GM23338 (cell line): Measurements from ENCODE around the gene STRBP. TPM values are rescaled to one million over a fixed set of nuclear protein-coding genes. Genes with fewer than 3 reads are reported as not detected.
"Not testable (repeated sequence)": the region's sequence is repeated elsewhere in the genome, so short reads cannot be mapped to it uniquely, and the experiment has no call there.

ENCODE experiments used
- ATAC-seq: fragments of 200-7000 bp; cut with Tn5 transposase; 3 replicates; pipeline ENCODE4 v1.9.1; 2020
- DNase-seq: peaks from one replicate; pipeline ENCODE4 v3.0.0-alpha.2; 2015; ENCODE audit warnings: low spot score
- H2AFZ ChIP-seq: fragments of 200-600 bp; sonication (generic); 2 replicates; pipeline ENCODE4 v1.8.0; 2016; ENCODE audit warnings: antibody characterized with exemption, mild to moderate bottlenecking, moderate library complexity
- H3F3A ChIP-seq: fragments of 200-600 bp; sonication (generic); replicated peaks from 2 replicates; pipeline ENCODE4 v1.8.0; 2017; ENCODE audit warnings: antibody characterized with exemption, mixed run types, low read depth
- H3K27ac ChIP-seq: fragments of 200-600 bp; sonication (generic); 2 replicates; pipeline ENCODE4 v1.6.1; 2016; ENCODE audit warnings: low read depth
- H3K27me3 ChIP-seq: fragments of 200-600 bp; sonication (generic); 2 replicates; pipeline ENCODE4 v1.8.0; 2016; ENCODE audit warnings: mild to moderate bottlenecking, mixed run types, moderate library complexity; ENCODE audit not compliant: insufficient read depth
- H3K36me3 ChIP-seq: fragments of 200-600 bp; sonication (generic); 2 replicates; pipeline ENCODE4 v1.8.0; 2016; ENCODE audit warnings: mild to moderate bottlenecking; ENCODE audit not compliant: insufficient read depth
- H3K4me1 ChIP-seq: fragments of 200-600 bp; sonication (generic); 2 replicates; pipeline ENCODE4 v1.8.0; 2016; ENCODE audit warnings: mild to moderate bottlenecking, moderate library complexity; ENCODE audit not compliant: insufficient read depth
- H3K4me2 ChIP-seq: fragments of 200-600 bp; sonication (generic); 2 replicates; pipeline ENCODE4 v1.7.1; 2017; ENCODE audit warnings: mixed run types
- H3K4me3 ChIP-seq: fragments of 200-600 bp; sonication (generic); 2 replicates; pipeline ENCODE4 v1.6.1; 2016; ENCODE audit warnings: mixed run types
- H3K79me2 ChIP-seq: fragments of 200-600 bp; sonication (generic); replicated peaks from 2 replicates; pipeline ENCODE4 v1.8.0; 2017; ENCODE audit warnings: mild to moderate bottlenecking; ENCODE audit not compliant: insufficient read depth
- H3K9me2 ChIP-seq: fragments of 200-600 bp; sonication (generic); 2 replicates; pipeline ENCODE4 v1.8.0; 2017; ENCODE audit not compliant: insufficient read depth
- H4K20me1 ChIP-seq: fragments of 200-600 bp; sonication (generic); replicated peaks from 2 replicates; pipeline ENCODE4 v1.8.0; 2017; ENCODE audit warnings: mild to moderate bottlenecking; ENCODE audit not compliant: insufficient read depth
- H3K27ac Mint-ChIP-seq: 2 replicates; pipeline ENCODE4 v1.8.0; 2020; ENCODE audit warnings: inconsistent platforms, mild to moderate bottlenecking, moderate library complexity, mixed read lengths
- H3K27me3 Mint-ChIP-seq: 3 replicates; pipeline ENCODE4 v1.8.0; 2022; ENCODE audit warnings: low read depth, mild to moderate bottlenecking, moderate library complexity, mixed read lengths, inconsistent platforms; ENCODE audit not compliant: insufficient read depth, poor library complexity
- H3K36me3 Mint-ChIP-seq: 3 replicates; pipeline ENCODE4 v1.8.0; 2021; ENCODE audit warnings: low read depth, mild to moderate bottlenecking, inconsistent platforms, moderate library complexity, mixed read lengths
- H3K4me1 Mint-ChIP-seq: 3 replicates; pipeline ENCODE4 v1.8.0; 2020; ENCODE audit warnings: mild to moderate bottlenecking, inconsistent platforms, mixed read lengths
- H3K4me3 Mint-ChIP-seq: 3 replicates; pipeline ENCODE4 v1.8.0; 2021; ENCODE audit warnings: moderate library complexity, mild to moderate bottlenecking, inconsistent platforms, mixed read lengths
- H3K9me3 Mint-ChIP-seq: 3 replicates; pipeline ENCODE4 v1.8.0; 2020; ENCODE audit warnings: moderate library complexity, mild to moderate bottlenecking, inconsistent platforms, mixed read lengths
- CREB1 ChIP-seq: fragments of 250-450 bp; sonication (Bioruptor Pico); IDR thresholded peaks from 2 replicates; pipeline ENCODE4 v1.5.0; 2020; ENCODE audit warnings: low read depth, mild to moderate bottlenecking, moderate library complexity
- CTCF ChIP-seq, 2 experiments: fragments of 200-600 bp in 1 of 2; sonication (generic) in 1 of 2; conservative IDR thresholded peaks; 2 replicates each; pipeline versions ENCODE4 v1.5.1 to v1.6.1; 2016 to 2017; ENCODE audit warnings: antibody characterized with exemption in 2 of 2, low read depth in 2 of 2, mild to moderate bottlenecking in 2 of 2, moderate library complexity in 1 of 2
- EZH2 ChIP-seq: fragments of 200-600 bp; sonication (generic); IDR thresholded peaks from one replicate; pipeline ENCODE4 v1.8.0; 2017; ENCODE audit warnings: antibody characterized with exemption, mild to moderate bottlenecking, low read depth; ENCODE audit not compliant: unreplicated experiment
- EZH2phosphoT487 ChIP-seq: fragments of 200-600 bp; sonication (generic); IDR thresholded peaks from one replicate; pipeline ENCODE4 v1.8.1; 2018; ENCODE audit warnings: antibody characterized with exemption; ENCODE audit not compliant: unreplicated experiment
- JUNB ChIP-seq: IDR thresholded peaks from one replicate; pipeline ENCODE4 v1.6.1; 2016; ENCODE audit warnings: antibody characterized with exemption; ENCODE audit not compliant: unreplicated experiment
- POLR2AphosphoS5 ChIP-seq: IDR thresholded peaks from 2 replicates; pipeline ENCODE4 v1.6.1; 2016; ENCODE audit warnings: antibody characterized with exemption, low read depth
- REST ChIP-seq: IDR thresholded peaks from one replicate; pipeline ENCODE4 v1.6.1; 2018; ENCODE audit warnings: antibody characterized with exemption; ENCODE audit not compliant: unreplicated experiment
- STAT1 ChIP-seq: IDR thresholded peaks from one replicate; pipeline ENCODE4 v1.6.1; 2016; ENCODE audit warnings: antibody characterized with exemption; ENCODE audit not compliant: unreplicated experiment
- ZNF114 ChIP-seq: fragments of 250-450 bp; sonication (Bioruptor Pico); IDR thresholded peaks from 2 replicates; pipeline ENCODE4 v1.5.0; 2020; ENCODE audit warnings: mild to moderate bottlenecking, moderate library complexity
- ZNF331 ChIP-seq: fragments of 250-450 bp; sonication (Bioruptor Pico); IDR thresholded peaks from 2 replicates; pipeline ENCODE4 v1.5.0; 2020; ENCODE audit warnings: low read depth, mild to moderate bottlenecking, moderate library complexity
- polyA plus RNA-seq: library from polyadenylated mRNA; unstranded; fragments of >200 nt; fragmentation: Nextera tagmentation; extraction: Ambion mirVana; gene quantifications from 2 replicates; pipeline ENCODE4 v1.2.1, GENCODE V29; 2016
- total RNA-seq: library from RNA; depleted of rRNA; stranded (reverse); fragments of >200 nt; shearing (Covaris generic); gene quantifications from 2 replicates; pipeline ENCODE4 v1.2.3, GENCODE V29; 2014

The STRBP gene
- total and polyA plus RNA-seq, 2 experiments from 2014 or later = 80.5 to 116 TPM

- H3K4me1 ChIP-seq = no peaks in the 10 kb centered on the region
- TF ChIP-seq POLR2AphosphoS5 (no peak), EZH2phosphoT487 (no peak), STAT1 (no peak), JUNB (no peak), CTCF (conservative IDR thresholded peaks at IDR 0.05; ENCODE audit: low read depth in 2 of 2) (no peak), ZNF331 (CRISPR knock-in tag) (no peak), EZH2 (no peak), REST (no peak), ZNF114 (CRISPR knock-in tag) (no peak), CREB1 (no peak)
- no peaks in the 10 kb centered on the region; the same call in 1 of the 2 replicates for H3K36me3 ChIP-seq
- no peaks in the 10 kb centered on the region for H3K27me3 ChIP-seq
- DNase-seq (no peak), ATAC-seq (no peak)
- no peaks in the 10 kb centered on the region for H3K27me3 Mint-ChIP-seq
- no peaks in the 10 kb centered on the region for H3F3A ChIP-seq
- no peak overlapping the region for H2AFZ ChIP-seq
- H3K4me3 ChIP-seq = no peak overlapping the region
- no peak overlapping the region for H3K27ac ChIP-seq
- H3K9me2 ChIP-seq = no peaks in the 10 kb centered on the region
- no peaks in the 10 kb centered on the region for H3K4me1 Mint-ChIP-seq
- no peak overlapping the region for H3K4me3 Mint-ChIP-seq
- no peaks in the 10 kb centered on the region for H4K20me1 ChIP-seq
- H3K36me3 Mint-ChIP-seq = no peaks in the 10 kb centered on the region
- no peak overlapping the region for H3K4me2 ChIP-seq
- peaks cover 8% of the 10 kb centered on the region; the same call in 2 of the 3 replicates for H3K9me3 Mint-ChIP-seq
- H3K79me2 ChIP-seq = no peaks in the 10 kb centered on the region
- H3K27ac Mint-ChIP-seq = no peak overlapping the region
These were observed 13.4 kb upstream of the STRBP start for GRCh38 chr9:123281659-123282350.

GRCh38 chr9:123278879-123279493, 10.6 kb upstream of the STRBP start:
- not testable (repeated sequence) for H4K20me1 ChIP-seq, H3K36me3 Mint-ChIP-seq, DNase-seq, H2AFZ ChIP-seq, H3K79me2 ChIP-seq, H3K4me2 ChIP-seq, H3K36me3 ChIP-seq, H3K9me2 ChIP-seq, H3K27ac ChIP-seq, H3K4me3 Mint-ChIP-seq, H3K4me1 Mint-ChIP-seq, H3K27ac Mint-ChIP-seq, ATAC-seq, H3K9me3 Mint-ChIP-seq, H3K27me3 Mint-ChIP-seq, H3K4me3 ChIP-seq, H3F3A ChIP-seq, H3K27me3 ChIP-seq
- H3K4me1 ChIP-seq = peaks cover 11% of the 10 kb centered on the region
